Upper lobe of left lung (tissue), 4 donors: ENCODE results near the gene MINDY3.

Experiments
- CTCF ChIP-seq, 6 experiments: fragments of 450-650 bp in 4 of 6; fragments of 200-600 bp in 2 of 6; sonication (generic) in 2 of 6; IDR thresholded peaks; one replicate each; pipeline ENCODE4 v1.5.1; 2016 to 2019; ENCODE audit warnings: antibody characterized with exemption in 6 of 6
- POLR2A ChIP-seq, 4 donors: fragments of 450-650 bp; IDR thresholded peaks; one replicate each; pipeline ENCODE4 v1.5.1; 2016 to 2017; ENCODE audit warnings: antibody characterized with exemption in 4 of 4, mild to moderate bottlenecking in 2 of 4
- POLR2AphosphoS5 ChIP-seq, 2 donors: sonication (generic); formaldehyde crosslinking; IDR thresholded peaks; one replicate each; pipeline ENCODE4 v1.5.1; 2017; ENCODE audit warnings: antibody characterized with exemption in 2 of 2

- TF ChIP-seq CTCF (IDR thresholded peaks at IDR 0.05): no peak
- no peak for TF ChIP-seq POLR2AphosphoS5 (IDR thresholded peaks at IDR 0.05)
- no peak for TF ChIP-seq POLR2A (IDR thresholded peaks at IDR 0.05)
Observed at GRCh38 chr10:15794569-15794968, 65.7 kb downstream of the MINDY3 start.
